HG02870 (cell line): ENCODE measurements around the gene SDC3.

Source experiments
- ATAC-seq: cut with Tn5 transposase; IDR thresholded peaks from one replicate; pipeline ENCODE4 v1.9.1; 2021; ENCODE audit warnings: mild to moderate bottlenecking, moderate library complexity; ENCODE audit not compliant: unreplicated experiment

The SDC3 gene

DNA sequence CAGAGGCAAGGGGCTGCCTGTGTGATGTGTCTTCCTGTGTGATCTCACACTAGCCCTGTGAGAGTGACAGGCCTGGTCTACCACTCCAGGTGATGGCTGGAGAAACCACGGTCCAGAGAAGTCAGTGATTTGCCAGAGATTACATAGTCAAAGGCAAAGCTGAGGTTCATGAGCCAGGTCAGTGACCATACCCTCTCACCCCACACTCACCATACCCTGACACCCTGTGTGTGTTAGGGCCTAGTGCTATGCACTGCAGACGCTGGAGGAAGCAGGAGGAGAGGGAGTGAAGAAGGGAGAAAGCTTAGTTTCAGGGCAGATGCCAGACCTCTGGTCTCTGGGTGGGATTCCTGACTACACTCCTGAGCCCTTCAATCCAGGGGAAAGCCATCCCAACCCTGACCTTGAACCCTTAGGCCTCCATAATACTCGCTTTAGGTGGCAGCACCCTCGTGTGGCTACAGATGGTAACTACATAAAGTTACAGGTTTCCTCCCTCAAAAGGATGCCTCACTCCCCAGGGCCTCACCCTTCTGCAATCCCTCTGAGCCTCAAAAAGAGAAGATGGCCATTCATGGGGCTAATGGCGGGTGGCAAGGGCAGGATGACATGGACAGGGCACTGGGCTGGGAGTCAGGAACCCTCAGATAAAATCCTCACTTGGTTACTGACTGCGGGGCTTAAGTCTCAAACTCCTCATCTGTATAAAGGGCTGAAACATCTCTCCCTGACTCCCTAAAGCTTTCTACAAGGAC is 20.8 kb upstream of the SDC3 start:
- no peak for ATAC-seq

DNA sequence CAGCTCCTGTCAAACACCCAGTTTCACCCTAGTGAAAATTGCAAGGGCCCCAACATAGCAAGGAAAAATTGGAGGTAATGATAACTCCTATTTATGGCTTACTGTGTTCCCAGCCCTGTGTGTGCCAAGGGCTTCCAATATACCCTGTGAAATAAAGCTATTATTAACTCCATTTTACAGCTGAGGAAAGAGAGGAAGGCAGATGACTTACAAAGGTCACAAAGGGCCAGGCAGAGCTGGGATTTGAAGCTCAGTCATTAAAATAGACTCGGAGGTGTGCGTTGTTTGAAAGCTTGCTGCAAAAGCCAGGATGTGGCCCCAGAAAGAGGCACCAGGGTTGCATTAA is 20.2 kb upstream of the SDC3 start:
- no peak for ATAC-seq

DNA sequence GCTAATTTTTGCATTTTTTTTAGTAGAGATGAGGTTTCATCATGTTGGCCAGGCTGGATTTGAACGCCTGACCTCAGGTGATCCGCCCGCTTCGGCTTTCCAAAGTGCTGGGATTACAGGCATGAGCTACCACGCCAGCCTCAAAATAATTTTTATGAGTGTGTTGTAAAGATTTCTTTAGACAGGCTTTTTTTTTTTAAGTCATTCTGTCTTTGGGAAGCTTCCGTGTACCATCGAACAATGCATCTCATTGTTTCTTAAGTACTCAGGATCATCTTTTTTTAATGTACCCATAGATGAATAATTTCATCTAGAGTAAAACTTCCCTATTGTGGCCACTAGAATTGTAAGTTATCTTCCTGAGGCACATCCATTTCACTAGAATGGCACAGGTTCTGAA is 19.6 kb upstream of the SDC3 start:
- ATAC-seq, result no peak

DNA sequence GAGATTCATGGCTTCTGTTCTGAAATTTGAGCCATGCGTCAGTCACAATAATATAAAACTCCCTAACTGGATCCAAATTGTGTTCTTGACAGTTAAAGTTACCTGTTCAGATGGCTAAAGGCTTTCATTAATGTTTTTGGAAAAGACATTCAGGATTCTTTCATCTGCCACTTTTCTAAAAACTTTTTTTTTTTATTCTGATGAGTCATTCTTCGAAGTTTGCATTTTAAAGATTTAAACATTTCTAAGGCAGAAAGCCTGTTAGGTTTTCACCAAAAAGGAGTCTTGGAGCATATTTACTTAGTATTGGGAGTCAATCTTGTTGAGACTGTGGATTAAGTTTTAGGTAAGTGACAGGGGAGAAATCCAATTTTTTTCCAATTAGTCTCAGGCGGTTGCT is 18.9 kb upstream of the SDC3 start:
- no peak for ATAC-seq

DNA sequence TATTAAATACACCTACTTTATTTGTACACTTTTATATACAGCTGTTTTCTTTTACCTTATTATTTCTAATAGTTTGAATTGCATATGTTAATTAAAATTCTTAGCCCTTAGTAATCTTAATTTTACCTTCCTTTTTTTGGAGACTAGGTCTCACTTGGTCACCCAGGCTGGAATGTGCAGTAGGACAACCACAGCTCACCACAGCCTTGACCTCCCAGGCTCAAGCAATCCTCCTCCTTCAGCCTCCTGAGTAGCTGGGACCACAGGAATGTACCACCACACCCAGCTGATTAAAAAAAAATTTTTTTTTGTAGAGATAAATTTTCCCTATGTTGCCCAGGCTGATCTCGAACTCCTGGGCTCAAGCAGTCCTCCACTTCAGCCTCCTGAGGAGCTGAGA is 15.0 kb upstream of the SDC3 start:
- no peak for ATAC-seq

DNA sequence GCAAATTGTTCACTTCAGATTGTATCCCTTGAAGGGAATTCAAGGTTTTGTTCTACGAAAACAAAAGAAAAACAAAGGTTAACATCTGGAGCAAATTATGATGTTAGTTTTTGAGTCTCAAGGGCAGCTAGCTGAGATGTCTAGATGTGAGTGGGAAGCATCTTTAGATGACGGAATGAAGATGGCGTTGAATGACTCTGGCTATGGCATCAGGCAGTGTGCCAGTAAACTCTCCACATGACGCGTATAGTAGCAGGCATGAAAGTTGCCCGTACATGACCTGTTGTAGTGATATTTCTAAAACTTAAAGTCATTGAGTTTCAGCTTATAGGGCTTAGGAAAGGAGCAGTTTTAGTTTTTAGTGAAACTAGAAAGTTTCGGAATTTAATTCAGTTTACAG is 12.3 kb upstream of the SDC3 start:
- ATAC-seq, result no peak

DNA sequence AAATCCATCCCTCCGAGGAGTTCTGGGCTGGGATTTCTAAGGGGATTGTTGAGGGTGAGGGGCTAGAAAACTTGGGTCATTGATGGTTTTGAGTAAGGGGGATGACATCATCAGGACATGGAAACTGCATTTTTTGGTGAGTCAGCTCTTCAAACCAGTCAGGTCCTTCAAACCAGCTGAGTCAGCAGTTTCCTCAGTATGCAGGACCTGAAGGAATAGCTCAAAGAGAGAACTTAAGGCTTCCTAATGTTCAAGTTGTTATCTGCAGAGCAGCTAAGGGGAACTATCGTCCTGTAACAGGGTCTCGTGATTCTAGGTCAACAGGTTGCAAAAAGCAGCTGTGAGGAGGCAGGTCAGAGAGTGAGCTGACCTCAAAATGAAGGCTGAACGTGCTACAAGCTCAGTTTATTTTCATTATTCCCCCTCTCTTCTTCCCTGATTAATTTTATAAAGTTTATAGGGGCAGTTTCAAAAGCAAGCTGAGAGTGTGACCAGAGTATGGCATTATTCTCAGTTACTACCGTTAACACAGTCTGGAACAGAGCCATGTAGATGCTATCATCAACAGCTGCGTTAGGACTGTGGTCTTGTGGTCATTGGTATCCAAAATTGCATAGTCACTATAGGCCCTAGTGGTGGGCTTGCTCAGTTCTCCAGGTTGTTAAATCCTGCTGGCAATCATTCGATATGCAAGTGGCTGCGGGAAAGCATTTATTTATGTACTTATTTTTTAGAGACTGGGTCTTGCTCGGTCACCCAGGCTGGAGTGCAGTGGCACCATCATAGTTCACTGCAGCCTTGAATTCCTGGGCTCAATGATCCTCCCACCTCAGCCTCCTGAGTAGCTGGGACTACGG is 10.7 kb upstream of the SDC3 start:
- no peak for ATAC-seq

DNA sequence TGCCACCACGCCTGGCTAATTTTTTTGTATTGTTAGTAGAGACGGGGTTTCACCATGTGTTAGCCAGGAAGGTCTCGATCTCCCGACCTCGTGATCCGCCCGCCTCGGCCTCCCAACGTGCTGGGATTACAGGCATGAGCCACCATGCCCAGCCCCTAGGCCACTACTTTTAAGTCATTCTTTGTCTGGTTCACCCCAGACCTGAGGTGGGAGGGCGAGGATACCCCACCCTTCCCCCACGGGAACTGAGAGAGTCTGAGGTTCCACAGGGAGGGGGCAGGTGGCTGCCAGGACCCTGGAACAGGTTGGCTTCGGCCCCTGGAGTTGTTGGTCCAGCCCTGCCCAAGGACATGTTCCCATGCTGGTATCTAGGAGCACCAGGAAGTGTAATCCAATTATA is 7.7 kb upstream of the SDC3 start:
- ATAC-seq, result no peak

DNA sequence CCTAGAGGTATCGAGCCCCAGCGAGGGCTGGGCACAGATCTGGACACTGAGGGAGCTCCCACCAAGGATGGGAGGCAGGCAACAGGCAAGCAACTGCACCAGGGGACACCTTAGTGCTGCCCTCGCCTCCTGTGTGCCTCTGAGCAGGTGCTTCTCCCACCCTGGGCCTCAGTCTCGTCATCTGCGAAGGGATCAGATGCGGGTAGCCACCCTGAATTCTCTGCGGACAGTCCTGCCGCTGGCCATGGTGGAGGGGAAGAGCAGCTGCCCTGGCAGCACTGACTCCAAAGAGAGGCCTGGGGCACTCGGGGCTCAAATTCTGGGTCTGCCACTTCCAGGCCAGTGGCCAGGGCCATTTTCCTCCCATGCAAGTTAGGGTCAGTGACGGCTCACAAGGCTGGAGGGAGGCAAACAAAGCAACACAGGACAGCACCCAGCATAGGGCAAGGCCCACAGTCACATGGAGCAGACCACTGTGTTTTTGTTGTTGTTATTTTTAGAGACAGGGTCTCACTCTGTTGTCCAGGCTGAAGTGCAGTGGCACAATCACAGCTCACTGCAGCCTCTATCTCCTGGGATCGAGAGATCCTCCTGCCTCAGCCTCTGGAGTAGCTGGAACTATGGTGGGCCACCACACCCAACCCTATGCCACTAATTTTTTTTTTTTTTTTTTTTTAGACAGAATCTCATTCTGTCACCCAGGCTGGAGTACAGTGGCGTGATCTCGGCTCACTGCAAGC is 7.1 kb upstream of the SDC3 start:
- no peak for ATAC-seq

DNA sequence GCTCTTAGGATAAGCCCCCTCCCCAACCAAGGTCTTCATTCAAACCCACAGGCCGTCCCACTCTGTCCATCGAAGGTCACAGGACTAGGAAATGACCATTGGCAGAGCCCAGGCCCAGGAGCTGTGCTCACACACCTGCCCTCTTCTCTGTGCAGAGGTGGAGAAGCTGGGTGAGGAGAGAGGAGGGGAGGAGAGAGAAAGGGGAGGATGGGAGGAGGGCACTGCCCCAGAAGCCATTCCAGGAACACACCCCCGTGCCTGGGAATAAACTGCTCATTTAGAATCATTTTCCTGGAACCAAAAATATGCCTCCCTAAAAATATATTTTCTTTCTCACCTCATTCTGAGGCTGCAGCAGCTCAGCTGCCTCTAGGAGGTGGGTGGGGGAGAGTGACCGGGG is 6.4 kb upstream of the SDC3 start:
- no peak for ATAC-seq

DNA sequence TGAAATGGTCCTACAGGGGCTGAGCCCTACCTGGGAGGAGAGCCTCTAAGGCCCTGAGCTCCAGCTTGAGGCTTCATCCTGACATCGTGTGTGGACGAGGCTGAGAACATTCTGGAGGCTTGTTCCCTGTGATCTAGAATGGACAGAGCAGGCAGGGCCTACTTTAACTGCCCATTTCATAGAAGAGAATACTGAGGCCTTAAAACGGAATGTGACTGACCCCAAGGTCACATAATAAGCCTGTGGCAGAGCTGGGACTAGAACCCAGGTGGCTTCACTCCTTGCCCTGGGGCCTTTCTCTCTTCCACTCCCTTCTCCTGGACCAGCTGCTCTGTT is 6.0 kb upstream of the SDC3 start:
- ATAC-seq, result no peak

DNA sequence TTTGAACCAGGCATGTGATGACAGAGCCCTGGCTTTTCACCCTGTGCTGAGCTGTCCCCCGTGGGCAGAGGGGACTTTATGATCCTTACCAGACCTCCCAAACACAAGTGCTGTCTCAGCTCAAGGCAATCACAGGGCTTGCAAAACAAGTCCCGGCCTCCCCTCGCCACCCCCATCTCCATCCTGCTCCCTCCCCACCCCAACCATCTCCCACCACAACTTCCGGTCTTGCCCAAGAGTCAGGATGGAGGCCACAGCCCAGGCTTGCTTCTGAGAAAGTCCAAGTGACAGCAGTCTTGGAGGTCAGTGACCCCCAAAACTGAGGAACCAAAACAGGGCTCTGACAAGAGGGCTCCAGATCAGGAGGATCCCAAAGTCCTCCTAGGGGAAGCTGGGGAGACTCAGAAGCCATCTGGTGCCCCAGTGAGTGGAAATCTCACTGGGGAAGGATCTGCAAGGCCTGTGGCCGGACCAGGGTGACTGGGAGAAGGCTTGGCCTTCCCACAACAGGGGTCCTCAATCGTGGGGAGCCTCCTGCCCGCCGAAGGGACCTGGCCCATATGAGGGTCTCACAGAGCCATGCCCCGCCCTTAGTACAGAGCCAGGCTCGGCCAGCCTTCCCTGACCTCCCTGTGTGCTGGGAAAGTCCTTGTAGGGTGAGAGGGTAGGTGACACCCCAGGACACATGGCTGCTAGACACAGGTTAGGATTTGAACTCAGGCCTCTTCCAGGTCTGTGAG is 4.5 kb upstream of the SDC3 start:
- no peak for ATAC-seq

DNA sequence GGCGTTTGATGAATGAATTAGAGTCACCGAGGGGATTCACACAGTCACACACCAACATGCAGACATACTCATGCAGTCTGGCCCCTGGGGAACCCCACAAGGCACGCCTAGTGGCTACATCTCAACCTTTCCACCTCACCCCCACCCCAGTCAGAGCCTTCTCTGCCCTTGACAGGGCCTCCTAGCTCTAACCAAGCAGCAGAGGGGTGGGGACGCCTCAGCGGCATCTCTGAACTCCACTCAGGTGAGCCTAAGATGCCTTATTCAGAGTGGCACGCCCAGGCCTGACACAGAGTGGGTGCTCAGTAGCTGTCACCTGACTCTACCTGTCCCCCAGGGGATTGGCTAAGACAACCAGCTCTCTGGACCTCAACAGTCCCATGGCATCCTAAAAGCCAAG is 3.7 kb upstream of the SDC3 start:
- no peak for ATAC-seq

DNA sequence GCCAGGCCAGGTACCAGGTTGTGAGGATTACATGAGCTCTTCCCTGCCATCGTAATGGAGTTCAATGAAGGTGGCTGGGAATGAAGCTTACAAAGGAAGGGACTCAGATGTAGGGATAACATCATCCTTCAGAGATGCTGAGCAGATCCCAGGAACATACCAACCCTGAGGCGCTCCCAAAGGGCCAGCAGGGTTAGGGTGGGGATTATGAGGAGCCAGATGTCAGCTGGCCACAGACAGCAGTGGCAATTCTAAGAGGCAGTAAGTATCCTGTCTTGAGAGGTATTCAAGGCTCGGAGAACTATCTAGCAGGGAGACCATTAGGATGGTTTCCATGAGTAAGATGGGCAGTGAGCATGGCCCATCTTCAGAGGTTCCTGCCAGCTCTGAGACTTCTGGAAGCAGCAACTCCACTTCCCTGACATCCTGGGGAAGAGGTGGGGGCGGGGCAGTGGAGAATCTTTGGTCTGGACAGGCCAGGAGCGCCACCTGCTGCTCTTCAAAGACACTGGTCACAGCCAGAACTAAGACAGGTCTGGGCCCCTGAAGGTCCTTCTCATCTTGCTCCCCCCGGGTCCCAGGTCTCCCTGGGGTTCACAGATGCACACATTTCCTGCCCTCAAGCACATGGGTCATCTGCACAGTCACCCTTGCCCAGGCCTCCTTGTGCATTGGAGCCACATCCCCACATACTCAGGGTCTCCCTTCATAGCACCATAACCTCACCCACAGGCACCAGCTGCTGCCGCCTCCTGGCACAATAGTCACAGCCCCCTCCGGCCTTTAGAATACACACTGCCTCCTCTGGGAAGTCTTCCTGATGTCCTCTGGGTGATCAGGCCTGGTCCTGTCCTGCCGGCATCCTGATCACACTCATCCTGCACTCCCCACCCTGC is 2.7 kb upstream of the SDC3 start:
- ATAC-seq, result no peak

DNA sequence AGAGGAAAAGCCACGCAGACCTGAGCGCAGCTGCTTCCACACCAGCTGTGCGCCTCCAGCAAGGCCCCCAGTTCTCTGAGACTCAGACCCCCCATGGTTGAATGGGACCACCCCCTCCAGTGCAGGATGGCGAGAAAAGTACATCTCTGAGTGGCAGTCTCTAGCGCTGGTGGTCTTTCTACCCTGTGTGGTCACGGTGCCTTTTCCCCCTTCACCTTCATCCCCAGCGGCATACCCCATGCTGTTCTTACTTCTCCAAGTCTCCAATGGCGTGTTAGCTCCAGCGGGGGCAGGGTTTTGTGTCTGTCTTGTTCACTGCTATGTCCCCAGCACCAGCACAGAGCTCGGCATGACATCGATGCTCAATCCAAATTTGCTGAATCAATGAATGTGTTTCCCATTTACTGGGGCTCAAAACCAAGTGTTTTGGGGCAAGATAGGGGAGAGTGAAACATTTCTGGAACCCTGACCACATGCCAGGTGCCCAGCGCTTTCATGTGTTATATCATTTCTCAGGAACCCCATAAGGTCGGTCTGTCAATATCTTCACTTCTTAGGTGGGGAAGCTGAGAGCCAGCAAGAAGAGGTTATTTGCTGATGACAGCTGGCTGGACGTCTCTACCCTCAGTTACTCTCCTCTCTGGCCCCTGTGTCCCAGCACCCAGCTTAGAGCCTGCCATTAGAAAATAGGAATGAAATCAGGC is 959 bp upstream of the SDC3 start:
- ATAC-seq, result no peak

DNA sequence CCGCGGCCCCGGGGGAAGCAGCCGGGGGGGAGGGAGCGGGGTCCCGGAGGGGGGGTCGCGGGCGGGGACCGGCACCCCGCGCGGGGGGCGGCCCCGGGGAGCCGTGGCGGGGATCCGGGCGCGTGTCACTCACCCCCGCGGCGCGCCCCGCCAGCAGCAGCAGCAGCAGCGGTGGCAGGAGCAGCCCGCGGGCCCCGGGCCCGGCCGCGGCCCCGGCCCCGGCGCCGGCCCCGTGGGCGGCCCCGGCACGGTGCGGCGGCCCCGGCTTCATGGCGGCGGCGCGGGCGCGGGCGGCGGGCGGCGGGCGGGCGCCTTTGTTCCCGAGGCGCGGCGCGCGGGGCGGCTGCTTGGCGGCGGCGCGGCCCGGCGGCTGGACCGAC is 252 bp downstream of the SDC3 start:
- no peak for ATAC-seq

DNA sequence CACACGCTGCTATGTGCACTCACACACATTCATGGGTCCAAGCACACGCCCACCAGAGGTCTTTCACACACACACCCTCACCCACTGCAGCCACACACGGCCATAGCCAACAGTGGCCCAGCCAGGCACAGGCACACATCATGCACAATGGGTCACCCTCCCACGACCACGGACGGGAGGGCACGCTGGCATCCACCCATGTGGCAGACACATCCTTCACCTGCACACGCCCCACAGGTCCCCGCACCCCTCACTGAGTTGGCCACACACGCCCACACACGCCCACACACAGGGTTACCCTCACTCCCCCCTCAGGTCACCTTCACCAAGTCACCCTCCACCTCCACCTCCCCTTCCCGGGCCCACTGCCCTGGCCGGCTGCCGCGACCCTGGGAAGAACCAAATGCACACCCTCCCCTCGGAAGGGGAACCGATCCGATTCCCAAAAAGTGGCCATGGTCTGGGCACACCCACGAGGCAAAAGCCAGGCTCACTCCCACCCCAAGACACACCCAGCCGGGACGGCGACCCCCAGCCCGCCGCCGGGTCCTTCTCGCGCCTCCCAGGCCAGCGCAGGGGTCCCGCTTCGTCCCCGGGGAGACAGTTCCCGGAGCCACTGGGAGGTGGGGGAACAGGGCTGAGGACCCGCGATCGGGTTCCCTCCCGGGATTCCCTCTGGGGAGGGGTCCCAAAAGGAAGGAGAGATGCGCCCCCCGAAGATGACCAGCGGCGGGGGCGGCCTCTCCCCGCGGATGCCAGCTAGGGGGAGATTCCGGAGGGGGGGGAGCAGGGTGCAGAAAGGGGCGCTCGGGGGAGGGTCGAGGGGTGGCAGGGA is 860 bp downstream of the SDC3 start:
- ATAC-seq, result no peak

DNA sequence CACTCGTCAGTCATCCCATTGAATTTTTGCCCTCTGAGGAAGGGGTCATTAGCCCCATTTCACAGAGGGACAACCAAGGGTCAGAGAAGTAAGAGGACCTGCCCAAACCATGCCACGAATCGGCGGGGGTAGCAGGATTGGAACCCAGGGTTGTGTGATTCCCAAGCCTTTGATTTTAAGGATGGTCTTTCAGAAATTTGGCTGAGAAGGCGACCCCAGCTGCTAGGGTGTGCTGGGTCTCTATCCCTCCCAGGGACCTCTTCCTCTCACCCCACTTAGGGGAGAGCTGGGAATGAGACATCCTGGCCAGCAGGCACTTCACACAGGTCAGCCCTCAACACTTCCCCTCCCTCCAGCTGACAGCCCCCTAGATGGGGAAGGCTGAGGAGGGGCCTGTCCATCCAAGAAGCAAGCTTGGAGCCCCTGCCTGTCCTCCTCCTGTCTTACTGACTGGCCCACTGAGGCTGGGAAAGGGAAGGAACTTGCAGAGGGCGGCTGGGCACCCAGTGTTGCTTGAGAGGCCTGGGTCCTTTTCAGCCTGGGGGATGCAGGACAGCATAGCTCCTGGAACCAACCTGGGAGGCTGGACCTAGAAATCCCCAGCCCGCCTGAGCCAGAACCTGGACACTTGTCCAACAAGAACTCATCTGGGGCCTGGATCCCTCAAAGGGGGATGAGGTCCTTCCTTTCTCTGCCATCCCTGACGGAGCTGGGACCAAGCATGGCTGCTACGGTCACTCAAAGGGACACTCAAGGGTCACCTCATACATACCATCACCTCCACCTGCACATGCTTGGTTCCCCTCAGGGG is 1.7 kb downstream of the SDC3 start:
- no peak for ATAC-seq
